ENCODE data around the gene GOT2.
"Not testable (repeated sequence)": the region's sequence is repeated elsewhere in the genome, so short reads cannot be mapped to it uniquely, and the experiment has no call there.

DNA sequence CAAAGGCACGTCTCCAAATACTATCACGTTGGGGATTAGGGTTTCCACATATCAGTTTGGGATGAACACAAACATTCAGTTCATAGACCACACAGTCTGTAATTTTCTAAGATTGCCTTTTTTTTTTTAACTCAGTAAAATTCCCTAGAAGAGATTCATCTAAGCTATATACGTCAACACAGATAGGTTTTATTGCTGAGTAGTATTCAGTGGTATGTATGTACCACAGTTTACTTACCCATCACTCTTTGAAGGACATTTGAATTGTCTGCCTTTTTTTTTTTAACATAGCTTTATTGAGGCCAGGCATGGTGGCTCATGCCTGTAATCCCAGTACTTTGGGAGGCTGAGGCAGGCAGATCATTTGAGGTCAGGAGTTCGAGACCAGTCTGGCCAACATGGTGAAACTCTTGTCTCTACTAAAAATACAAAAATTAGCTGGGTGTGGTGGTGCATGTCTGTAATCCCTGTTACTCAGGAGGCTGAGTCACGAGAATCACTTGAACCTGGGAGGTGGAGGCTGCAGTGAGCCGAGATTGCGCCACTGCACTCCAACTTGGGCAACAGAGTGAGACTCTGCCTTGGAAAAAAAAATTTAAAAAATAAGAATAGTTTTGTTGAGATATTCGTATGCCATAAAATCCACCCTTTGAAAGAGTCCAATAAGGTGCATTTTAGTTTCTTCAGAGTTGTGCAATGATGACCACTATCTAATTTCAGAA, 47.0 kb downstream of the GOT2 start:
- TF ChIP-seq POLR2A (IDR thresholded peaks at IDR 0.05; ENCODE audit: low read length); GATA1 (IDR thresholded peaks at IDR 0.05; ENCODE audit: low read depth, low read length): not testable (repeated sequence)
